ENCODE data around the gene NUP42. TPM values are rescaled to one million over a fixed set of nuclear protein-coding genes. Genes with fewer than 3 reads are reported as not detected.

The NUP42 gene
- total and polyA plus RNA-seq, 10 of the 15 experiments (the other 5 are each of a cell fraction or from before 2014, with no cell fraction given): 48.6 to 124 (median 74.3) TPM

DNA sequence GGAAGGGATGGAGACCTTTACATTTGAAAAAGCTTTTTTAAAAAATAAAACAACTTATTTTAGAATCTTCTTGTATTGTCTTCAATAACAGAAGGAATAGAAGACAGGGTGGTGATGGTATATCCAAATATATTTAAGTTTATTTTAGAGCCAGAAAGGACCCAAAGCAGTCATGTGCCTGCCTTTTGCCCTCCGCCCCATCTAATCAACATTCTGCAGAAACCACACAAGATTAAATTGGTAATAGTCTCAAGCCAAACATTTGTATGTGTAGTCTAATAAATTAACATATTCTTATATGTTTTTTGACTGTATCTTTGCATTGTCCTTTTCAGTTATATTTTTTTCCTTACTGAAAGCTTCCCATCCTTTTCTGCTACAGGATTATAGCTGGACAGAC is 16.5 kb upstream of the NUP42 start:
- ChIA-PET RAD21 (ENCODE audit: unreplicated experiment) (interaction anchor here (0.8 kb wide), 1 partner anchor 79 kb away, joined by 3 read pairs; no protein-coding TSS in a partner anchor), SMC1A (ENCODE audit: uncharacterized antibody, unreplicated experiment) (interaction anchor here (0.7 to 1.5 kb wide), 4 partner anchors 9 to 57 kb away, joined by 3 to 6 read pairs (median 4); no protein-coding TSS in a partner anchor), POLR2A (no interaction called here), CTCF (interaction anchor here (0.9 to 1.2 kb wide), 2 partner anchors 65 to 79 kb away, joined by 3 to 5 read pairs; no protein-coding TSS in a partner anchor)
- Histone ChIP-seq H4K20me1 (ENCODE audit: control insufficient read depth, insufficient read depth) (no peaks in the 10 kb centered on the region), H3K9ac (ENCODE audit: control insufficient read depth, insufficient read depth, low read length) (no peak overlapping the region), H3K4me3 (no peak overlapping the region), H3K36me3 (ENCODE audit: control insufficient read depth in 2 of 2, insufficient read depth in 2 of 2, low read length in 1 of 2) (no peaks in the 10 kb centered on the region), H2AFZ (ENCODE audit: control insufficient read depth, low read depth, low read length) (no peak overlapping the region), H3K27me3 (replicated peaks in 1 of 2; ENCODE audit: control insufficient read depth in 2 of 2, insufficient read depth in 2 of 2, low read length in 1 of 2) (no peaks in the 10 kb centered on the region), H3K9me3 (replicated peaks; ENCODE audit: control insufficient read depth, insufficient read depth, low read length) (no peaks in the 10 kb centered on the region), H3K4me1 (ENCODE audit: control insufficient read depth, insufficient read depth, low read length) (no peaks in the 10 kb centered on the region), H3K27ac (ENCODE audit: control insufficient read depth, insufficient read depth) (no peak overlapping the region), H3K79me2 (ENCODE audit: control insufficient read depth, insufficient read depth, low read length) (no peaks in the 10 kb centered on the region), H3K4me2 (ENCODE audit: control insufficient read depth, insufficient read depth) (no peak overlapping the region)
- no TSS peak for BruUV-seq (replicated peaks)
- DNase-seq (ENCODE audit: low read depth, low spot score) (no peak), ATAC-seq (no peak), FAIRE-seq (no peak)
- intact Hi-C loops (cut with micrococcal nuclease; ENCODE audit: unreplicated experiment) (no loop called here), in situ Hi-C loops (cut with MboI) (no loop called here)
- TF ChIP-seq HDAC6 (IDR thresholded peaks at IDR 0.05; ENCODE audit: unreplicated experiment) (no peak), BCL11A (IDR thresholded peaks at IDR 0.05; ENCODE audit: low read depth, low read length) (no peak), FOXM1 (IDR thresholded peaks at IDR 0.05; ENCODE audit: low read depth, low read length) (no peak)
- 79% methylated on average over 1 of the region's 1 CpG for WGBS (ENCODE audit: insufficient coverage, insufficient replicate concordance, low lambda C conversion rate, missing lambda C conversion rate)

DNA sequence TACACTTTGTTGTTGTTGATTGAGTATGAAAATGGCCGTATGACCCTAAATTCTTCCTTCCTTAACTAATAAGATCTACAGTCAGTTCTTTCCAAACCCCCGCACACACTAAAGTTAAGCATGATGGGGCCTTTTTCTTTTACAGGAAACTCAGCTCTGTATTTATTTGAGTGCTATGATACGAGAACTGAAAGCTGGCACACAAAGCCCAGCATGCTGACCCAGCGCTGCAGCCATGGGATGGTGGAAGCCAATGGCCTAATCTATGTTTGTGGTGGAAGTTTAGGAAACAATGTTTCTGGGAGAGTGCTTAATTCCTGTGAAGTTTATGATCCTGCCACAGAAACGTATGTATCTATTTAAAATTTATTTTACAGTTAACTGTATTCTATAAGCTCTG is 14.2 kb upstream of the NUP42 start:
- CTCF ChIA-PET: interaction anchor here (0.6 kb wide), 1 partner anchor 17 kb away, joined by 3 read pairs; no protein-coding TSS in a partner anchor
- SMC1A ChIA-PET (ENCODE audit: uncharacterized antibody, unreplicated experiment): no interaction called here
- ATAC-seq (no peak), FAIRE-seq (no peak), DNase-seq (ENCODE audit: low read depth, low spot score) (no peak)
- POLR2A ChIA-PET: no interaction called here
- no peaks in the 10 kb centered on the region for H3K4me1 ChIP-seq (ENCODE audit: control insufficient read depth, insufficient read depth, low read length)
- H3K9me3 ChIP-seq (replicated peaks; ENCODE audit: control insufficient read depth, insufficient read depth, low read length): no peaks in the 10 kb centered on the region
- H4K20me1 ChIP-seq (ENCODE audit: control insufficient read depth, insufficient read depth): no peaks in the 10 kb centered on the region
- H3K27me3 ChIP-seq (replicated peaks in 1 of 2; ENCODE audit: control insufficient read depth in 2 of 2, insufficient read depth in 2 of 2, low read length in 1 of 2): no peaks in the 10 kb centered on the region
- H3K4me2 ChIP-seq (ENCODE audit: control insufficient read depth, insufficient read depth): no peak overlapping the region
- no peak overlapping the region for H2AFZ ChIP-seq (ENCODE audit: control insufficient read depth, low read depth, low read length)
- in situ Hi-C loops (cut with MboI): no loop called here
- no TSS peak for BruUV-seq (replicated peaks)
- intact Hi-C loops (cut with micrococcal nuclease; ENCODE audit: unreplicated experiment): no loop called here
- no peak overlapping the region for H3K9ac ChIP-seq (ENCODE audit: control insufficient read depth, insufficient read depth, low read length)
- H3K36me3 ChIP-seq (ENCODE audit: control insufficient read depth in 2 of 2, insufficient read depth in 2 of 2, low read length in 1 of 2): no peaks in the 10 kb centered on the region
- H3K4me3 ChIP-seq: no peak overlapping the region
- 78% methylated on average over 5 of the region's 5 CpGs for WGBS (ENCODE audit: insufficient coverage, insufficient replicate concordance, low lambda C conversion rate, missing lambda C conversion rate)
- RAD21 ChIA-PET (ENCODE audit: unreplicated experiment): no interaction called here
- H3K27ac ChIP-seq (ENCODE audit: control insufficient read depth, insufficient read depth): no peak overlapping the region
- H3K79me2 ChIP-seq (ENCODE audit: control insufficient read depth, insufficient read depth, low read length): no peaks in the 10 kb centered on the region
- TF ChIP-seq TCF3 (IDR thresholded peaks at IDR 0.05; ENCODE audit: borderline replicate concordance, insufficient read depth, low read depth, low read length) (no peak), JUNB (IDR thresholded peaks at IDR 0.05) (no peak), SMAD1 (IDR thresholded peaks at IDR 0.05; ENCODE audit: low read depth, partially characterized antibody) (no peak), NFYB (IDR thresholded peaks at IDR 0.05; ENCODE audit: insufficient read depth, low read depth, low read length) (no peak), TCF12 (IDR thresholded peaks at IDR 0.05; ENCODE audit: low read depth, low read length) (no peak)
- TF ChIP-seq, protein P1, sequence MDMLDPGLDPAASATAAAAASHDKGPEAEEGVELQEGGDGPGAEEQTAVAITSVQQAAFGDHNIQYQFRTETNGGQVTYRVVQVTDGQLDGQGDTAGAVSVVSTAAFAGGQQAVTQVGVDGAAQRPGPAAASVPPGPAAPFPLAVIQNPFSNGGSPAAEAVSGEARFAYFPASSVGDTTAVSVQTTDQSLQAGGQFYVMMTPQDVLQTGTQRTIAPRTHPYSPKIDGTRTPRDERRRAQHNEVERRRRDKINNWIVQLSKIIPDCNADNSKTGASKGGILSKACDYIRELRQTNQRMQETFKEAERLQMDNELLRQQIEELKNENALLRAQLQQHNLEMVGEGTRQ (IDR thresholded peaks at IDR 0.05; ENCODE audit: borderline replicate concordance, low read depth, low read length): no peak
- TF ChIP-seq, protein P2, sequence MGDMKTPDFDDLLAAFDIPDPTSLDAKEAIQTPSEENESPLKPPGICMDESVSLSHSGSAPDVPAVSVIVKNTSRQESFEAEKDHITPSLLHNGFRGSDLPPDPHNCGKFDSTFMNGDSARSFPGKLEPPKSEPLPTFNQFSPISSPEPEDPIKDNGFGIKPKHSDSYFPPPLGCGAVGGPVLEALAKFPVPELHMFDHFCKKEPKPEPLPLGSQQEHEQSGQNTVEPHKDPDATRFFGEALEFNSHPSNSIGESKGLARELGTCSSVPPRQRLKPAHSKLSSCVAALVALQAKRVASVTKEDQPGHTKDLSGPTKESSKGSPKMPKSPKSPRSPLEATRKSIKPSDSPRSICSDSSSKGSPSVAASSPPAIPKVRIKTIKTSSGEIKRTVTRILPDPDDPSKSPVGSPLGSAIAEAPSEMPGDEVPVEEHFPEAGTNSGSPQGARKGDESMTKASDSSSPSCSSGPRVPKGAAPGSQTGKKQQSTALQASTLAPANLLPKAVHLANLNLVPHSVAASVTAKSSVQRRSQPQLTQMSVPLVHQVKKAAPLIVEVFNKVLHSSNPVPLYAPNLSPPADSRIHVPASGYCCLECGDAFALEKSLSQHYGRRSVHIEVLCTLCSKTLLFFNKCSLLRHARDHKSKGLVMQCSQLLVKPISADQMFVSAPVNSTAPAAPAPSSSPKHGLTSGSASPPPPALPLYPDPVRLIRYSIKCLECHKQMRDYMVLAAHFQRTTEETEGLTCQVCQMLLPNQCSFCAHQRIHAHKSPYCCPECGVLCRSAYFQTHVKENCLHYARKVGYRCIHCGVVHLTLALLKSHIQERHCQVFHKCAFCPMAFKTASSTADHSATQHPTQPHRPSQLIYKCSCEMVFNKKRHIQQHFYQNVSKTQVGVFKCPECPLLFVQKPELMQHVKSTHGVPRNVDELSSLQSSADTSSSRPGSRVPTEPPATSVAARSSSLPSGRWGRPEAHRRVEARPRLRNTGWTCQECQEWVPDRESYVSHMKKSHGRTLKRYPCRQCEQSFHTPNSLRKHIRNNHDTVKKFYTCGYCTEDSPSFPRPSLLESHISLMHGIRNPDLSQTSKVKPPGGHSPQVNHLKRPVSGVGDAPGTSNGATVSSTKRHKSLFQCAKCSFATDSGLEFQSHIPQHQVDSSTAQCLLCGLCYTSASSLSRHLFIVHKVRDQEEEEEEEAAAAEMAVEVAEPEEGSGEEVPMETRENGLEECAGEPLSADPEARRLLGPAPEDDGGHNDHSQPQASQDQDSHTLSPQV (IDR thresholded peaks at IDR 0.05): no peak
- TF ChIP-seq, protein P3, sequence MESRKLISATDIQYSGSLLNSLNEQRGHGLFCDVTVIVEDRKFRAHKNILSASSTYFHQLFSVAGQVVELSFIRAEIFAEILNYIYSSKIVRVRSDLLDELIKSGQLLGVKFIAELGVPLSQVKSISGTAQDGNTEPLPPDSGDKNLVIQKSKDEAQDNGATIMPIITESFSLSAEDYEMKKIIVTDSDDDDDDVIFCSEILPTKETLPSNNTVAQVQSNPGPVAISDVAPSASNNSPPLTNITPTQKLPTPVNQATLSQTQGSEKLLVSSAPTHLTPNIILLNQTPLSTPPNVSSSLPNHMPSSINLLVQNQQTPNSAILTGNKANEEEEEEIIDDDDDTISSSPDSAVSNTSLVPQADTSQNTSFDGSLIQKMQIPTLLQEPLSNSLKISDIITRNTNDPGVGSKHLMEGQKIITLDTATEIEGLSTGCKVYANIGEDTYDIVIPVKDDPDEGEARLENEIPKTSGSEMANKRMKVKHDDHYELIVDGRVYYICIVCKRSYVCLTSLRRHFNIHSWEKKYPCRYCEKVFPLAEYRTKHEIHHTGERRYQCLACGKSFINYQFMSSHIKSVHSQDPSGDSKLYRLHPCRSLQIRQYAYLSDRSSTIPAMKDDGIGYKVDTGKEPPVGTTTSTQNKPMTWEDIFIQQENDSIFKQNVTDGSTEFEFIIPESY (IDR thresholded peaks at IDR 0.05): no peak
